Spleen (tissue), 7 donors: ENCODE results near the gene TSC22D2.

Source experiments
- POLR2A ChIP-seq, 3 donors: fragments of 450-650 bp; IDR thresholded peaks; one replicate each; pipeline ENCODE4 v1.5.1; 2017; ENCODE audit warnings: antibody characterized with exemption in 3 of 3, mild to moderate bottlenecking in 1 of 3
- TF ChIP-seq, protein P1 (sequence below), 11 experiments: fragments of 200-600 bp in 7 of 11; fragments of 450-650 bp in 4 of 11; sonication (generic) in 4 of 11; IDR thresholded peaks in 8 of 11; conservative IDR thresholded peaks in 3 of 11; 1 replicate in 7 of 11; 2 replicates in 4 of 11; pipeline versions ENCODE4 v1.4.0 to v1.8.0; 2016 to 2021; ENCODE audit warnings: antibody characterized with exemption in 11 of 11, inconsistent platforms in 4 of 11, mild to moderate bottlenecking in 1 of 11
- donor health status: DM: no; HTN: no; CAD: no; lungs with moderate emphysema.
- donor health status: DM: no; HTN: no; CAD: no.
- donor health status: DM: no; HTN: no; CAD: no.

DNA sequence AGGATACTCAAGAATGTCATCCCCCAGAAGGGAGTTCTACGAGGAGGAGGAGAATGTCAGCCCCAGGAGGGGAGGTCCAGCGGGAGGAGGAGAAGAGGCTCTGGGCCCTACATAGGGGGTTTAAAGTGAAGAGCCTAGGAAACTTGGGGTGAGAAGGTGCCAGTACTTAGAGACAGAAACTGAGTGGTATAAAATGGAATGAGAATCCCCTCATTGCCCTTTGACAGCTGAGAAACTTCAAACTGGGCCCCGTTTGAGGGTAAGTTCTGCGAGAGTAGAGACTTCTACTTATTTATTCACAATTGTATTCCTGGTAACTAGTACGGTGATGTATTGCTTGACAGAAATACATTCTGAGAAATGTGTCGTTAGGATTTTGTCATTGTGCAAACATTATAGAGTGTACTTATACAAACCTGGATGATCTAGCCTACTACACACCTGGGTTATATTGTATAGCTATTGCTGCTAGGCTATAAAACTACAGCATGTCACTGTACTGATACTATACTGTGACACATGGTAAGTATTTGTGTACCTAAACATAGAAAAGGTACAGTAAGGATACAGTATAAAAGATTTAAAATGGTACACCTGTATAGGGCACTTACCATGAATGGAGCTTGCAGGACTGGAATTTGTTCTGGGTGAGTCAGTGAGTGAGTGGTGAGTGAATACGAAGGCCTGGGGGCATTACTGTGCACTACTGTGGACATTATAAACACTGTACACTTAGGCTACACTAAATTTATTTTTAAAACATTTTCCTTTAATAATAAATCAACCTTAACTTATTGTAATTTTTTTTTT is 62.0 kb downstream of the TSC22D2 start:
- no peak for TF ChIP-seq POLR2A (IDR thresholded peaks at IDR 0.05)
- TF ChIP-seq, protein P1, sequence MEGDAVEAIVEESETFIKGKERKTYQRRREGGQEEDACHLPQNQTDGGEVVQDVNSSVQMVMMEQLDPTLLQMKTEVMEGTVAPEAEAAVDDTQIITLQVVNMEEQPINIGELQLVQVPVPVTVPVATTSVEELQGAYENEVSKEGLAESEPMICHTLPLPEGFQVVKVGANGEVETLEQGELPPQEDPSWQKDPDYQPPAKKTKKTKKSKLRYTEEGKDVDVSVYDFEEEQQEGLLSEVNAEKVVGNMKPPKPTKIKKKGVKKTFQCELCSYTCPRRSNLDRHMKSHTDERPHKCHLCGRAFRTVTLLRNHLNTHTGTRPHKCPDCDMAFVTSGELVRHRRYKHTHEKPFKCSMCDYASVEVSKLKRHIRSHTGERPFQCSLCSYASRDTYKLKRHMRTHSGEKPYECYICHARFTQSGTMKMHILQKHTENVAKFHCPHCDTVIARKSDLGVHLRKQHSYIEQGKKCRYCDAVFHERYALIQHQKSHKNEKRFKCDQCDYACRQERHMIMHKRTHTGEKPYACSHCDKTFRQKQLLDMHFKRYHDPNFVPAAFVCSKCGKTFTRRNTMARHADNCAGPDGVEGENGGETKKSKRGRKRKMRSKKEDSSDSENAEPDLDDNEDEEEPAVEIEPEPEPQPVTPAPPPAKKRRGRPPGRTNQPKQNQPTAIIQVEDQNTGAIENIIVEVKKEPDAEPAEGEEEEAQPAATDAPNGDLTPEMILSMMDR (IDR thresholded peaks at IDR 0.05 in 8 of 11, conservative IDR thresholded peaks at IDR 0.05 in 3 of 11), result no peak
